NCI-H82 treated with DMSO at 0.1 percent for 48 hours (cell line): ENCODE results near the gene STAU1.
"Not testable (repeated sequence)": the region's sequence is repeated elsewhere in the genome, so short reads cannot be mapped to it uniquely, and the experiment has no call there.

Experiments used
- DNase-seq: peaks from one replicate; lab custom pipeline; 2025; ENCODE audit not compliant: unreplicated experiment; lab: John Stamatoyannopoulos, UW

STAU1 gene

GRCh38 chr20:49207076-49207475 lies 18.9 kb upstream of the STAU1 start:
- peak; percentile 1 for DNase-seq

GRCh38 chr20:49203746-49204145 lies 15.6 kb upstream of the STAU1 start:
- no peak for DNase-seq

GRCh38 chr20:49203011-49203410 lies 14.9 kb upstream of the STAU1 start:
- no peak for DNase-seq

- no peak for DNase-seq
Observed at GRCh38 chr20:49199729-49200293, 11.7 kb upstream of the STAU1 start.

GRCh38 chr20:49192944-49193518 lies 4.9 kb upstream of the STAU1 start:
- DNase-seq: not testable (repeated sequence)

GRCh38 chr20:49187330-49187850 lies 744 bp downstream of the STAU1 start:
- no peak for DNase-seq

- DNase-seq: no peak
Observed at GRCh38 chr20:49186535-49187329, 1.4 kb downstream of the STAU1 start.

- DNase-seq: no peak
Observed at GRCh38 chr20:49185071-49185761, 2.9 kb downstream of the STAU1 start.

GRCh38 chr20:49184691-49185070 lies 3.5 kb downstream of the STAU1 start:
- no peak for DNase-seq

- DNase-seq: not testable (repeated sequence)
Observed at GRCh38 chr20:49184084-49184501, 4.0 kb downstream of the STAU1 start.

- no peak for DNase-seq
Observed at GRCh38 chr20:49183444-49183843, 4.7 kb downstream of the STAU1 start.

- no peak for DNase-seq
Observed at GRCh38 chr20:49181265-49181877, 6.8 kb downstream of the STAU1 start.

- no peak for DNase-seq
Observed at GRCh38 chr20:49179368-49180277, 8.5 kb downstream of the STAU1 start.

GRCh38 chr20:49174183-49174582 lies 14.0 kb downstream of the STAU1 start:
- DNase-seq: no peak

GRCh38 chr20:49172413-49172812 lies 15.7 kb downstream of the STAU1 start:
- no peak for DNase-seq

GRCh38 chr20:49171909-49172308 lies 16.2 kb downstream of the STAU1 start:
- DNase-seq: no peak

- no peak for DNase-seq
Observed at GRCh38 chr20:49170714-49171113, 17.4 kb downstream of the STAU1 start.

GRCh38 chr20:49169547-49169946 lies 18.6 kb downstream of the STAU1 start:
- no peak for DNase-seq

GRCh38 chr20:49168864-49169263 lies 19.3 kb downstream of the STAU1 start:
- DNase-seq: not testable (repeated sequence)
